GM15510 (cell line): ENCODE measurements around the gene GGTLC2.

ENCODE experiments used
- POLR2A ChIP-seq: IDR thresholded peaks from 3 replicates; pipeline ENCODE4 v1.6.1; 2011; ENCODE audit warnings: borderline replicate concordance; ENCODE audit not compliant: insufficient read length; ENCODE audit errors: extremely low read depth

Gene GGTLC2

GRCh38 chr22:22674467-22674866, 30.1 kb downstream of the GGTLC2 start:
- TF ChIP-seq POLR2A = no peak

DNA sequence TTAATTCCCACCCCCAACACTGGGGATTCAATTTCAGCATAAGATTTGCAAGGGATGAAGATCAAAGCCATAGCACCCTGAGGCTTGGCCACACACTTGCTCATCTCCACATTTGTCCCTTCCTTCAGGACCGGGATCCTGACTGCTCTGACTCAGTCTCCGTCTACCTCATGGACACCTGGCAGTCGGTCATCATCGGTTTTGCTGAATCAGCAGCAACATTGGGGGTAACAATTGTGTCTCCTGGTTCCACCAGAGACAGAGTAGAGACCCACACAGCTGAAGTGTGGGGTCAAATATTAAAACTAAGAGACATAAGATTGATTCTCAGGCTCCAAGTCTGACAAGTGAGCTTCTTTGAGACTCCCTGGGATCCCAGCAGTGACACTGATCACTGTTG, 34.6 kb downstream of the GGTLC2 start:
- no peak for TF ChIP-seq POLR2A

DNA sequence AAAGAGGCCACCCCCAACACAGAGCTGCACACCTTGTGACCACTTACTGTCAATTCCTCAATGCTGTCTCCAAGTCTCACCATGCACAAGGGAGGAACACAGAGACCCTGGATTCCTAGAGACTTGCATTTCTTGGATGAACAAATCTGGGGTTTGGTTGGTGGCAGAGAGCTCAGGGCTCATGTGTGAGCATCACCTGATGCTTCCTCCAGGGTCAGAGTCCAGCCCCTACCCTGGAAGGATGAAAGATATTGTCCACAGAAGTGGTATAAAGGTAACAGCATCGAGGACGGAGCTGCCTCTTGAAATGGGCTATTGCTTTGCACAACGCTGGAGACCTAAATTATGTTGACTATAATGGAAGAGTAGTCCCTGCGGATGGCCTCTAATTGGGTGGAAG, 36.0 kb downstream of the GGTLC2 start:
- no peak for TF ChIP-seq POLR2A

- no peak for TF ChIP-seq POLR2A
Observed at GRCh38 chr22:22681221-22681739, 36.9 kb downstream of the GGTLC2 start.

DNA sequence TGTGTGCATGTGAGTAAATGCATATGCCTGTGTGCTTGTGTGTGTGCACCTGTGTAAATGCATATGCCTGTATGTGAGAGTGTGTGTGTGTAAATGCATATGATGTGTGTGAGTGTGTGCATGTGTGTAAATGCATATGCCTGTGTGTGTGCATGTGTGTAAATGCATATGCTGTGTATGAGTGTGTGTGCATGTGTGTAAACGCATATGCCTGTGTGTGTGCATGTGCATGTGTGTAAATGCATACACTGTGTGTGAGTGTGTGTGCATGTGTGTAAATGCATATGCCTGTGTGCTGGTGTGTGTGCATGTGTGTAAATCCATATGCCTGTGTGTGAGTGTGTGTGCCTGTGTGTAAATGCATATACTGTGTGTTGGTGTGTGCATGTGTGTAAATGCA, 37.8 kb downstream of the GGTLC2 start:
- no peak for TF ChIP-seq POLR2A

- no peak for TF ChIP-seq POLR2A
Observed at GRCh38 chr22:22682807-22683667, 38.6 kb downstream of the GGTLC2 start.

GRCh38 chr22:22683668-22684361, 39.4 kb downstream of the GGTLC2 start:
- TF ChIP-seq POLR2A = no peak

- no peak for TF ChIP-seq POLR2A
Observed at GRCh38 chr22:22684580-22685561, 40.5 kb downstream of the GGTLC2 start.

DNA sequence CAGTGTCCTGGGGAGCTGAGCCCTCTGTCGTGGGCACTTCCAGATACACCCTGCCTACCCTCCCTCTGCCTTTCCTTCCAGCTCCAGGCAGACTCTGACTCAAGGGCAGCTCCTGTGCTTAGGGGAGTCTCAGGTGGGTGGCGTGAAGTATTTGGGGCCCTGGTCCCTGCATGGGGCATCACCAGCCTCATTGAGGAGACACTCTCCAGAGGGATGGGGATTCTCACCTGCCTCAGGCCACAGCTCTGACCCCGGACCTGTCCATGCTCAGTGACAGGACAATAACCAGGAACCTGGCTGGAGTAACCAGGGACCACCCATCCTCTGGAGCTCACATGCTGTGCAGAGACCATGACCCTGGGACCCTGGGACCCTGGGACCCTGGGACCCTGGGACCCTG, 41.2 kb downstream of the GGTLC2 start:
- TF ChIP-seq POLR2A = no peak

- no peak for TF ChIP-seq POLR2A
Observed at GRCh38 chr22:22687638-22688500, 43.5 kb downstream of the GGTLC2 start.

DNA sequence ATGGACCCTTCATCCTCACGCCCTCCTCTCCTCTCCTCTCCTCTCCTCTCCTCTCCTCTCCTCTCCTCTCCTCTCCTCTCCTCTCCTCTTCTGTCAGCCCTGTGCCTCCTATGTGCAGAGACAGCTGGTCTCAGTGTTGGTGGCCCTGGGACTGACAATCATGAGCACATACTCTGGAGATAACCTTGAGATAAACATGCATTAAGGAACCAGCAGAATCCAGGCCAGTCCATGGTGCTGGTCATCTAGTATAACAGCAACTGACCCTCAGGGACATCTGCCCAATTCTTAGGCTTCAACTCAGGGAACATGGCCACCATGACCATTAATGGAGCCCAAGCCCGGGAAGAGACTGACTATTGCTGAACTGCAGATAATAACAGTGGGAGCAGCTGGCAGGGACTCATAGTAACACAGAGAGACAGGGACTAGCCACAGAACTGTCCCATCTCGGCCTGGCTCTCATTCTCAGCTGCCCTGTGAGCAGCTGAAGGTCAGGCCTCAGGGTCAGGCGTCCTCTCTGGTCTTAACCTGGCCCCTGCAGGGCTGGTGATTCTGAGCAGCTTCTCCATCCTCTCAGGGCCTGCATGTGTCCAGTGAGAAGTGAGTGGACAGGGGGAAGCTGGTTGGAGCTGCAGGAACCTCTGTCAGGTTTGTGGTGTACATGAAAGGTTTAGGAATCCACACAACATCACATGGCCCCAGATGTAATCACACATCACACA, 45.4 kb downstream of the GGTLC2 start:
- TF ChIP-seq POLR2A = no peak

GRCh38 chr22:22691055-22691454, 46.6 kb downstream of the GGTLC2 start:
- TF ChIP-seq POLR2A = no peak
